ENCODE results near the gene GFOD1.

The GFOD1 gene

DNA sequence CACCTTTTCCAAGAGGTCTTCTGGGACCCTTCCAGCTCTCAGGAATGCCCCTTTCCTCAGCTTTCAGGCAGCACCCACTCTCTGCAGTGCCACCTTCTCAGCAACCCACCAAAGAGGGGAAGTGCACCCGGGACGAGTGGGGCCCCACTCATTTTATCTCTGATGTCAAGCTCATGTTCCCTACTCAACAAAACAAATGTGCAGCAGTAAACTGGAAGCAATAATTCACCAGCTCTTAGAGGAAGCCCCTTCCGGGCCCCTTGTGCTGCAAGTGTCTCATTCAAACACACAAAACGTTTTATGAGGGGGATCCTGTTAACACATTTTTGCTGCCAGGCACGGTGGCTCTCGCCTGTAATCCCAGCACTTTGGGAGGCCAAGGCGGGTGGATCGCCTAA, 13.6 kb downstream of the GFOD1 start:
- no peak for DNase-seq (ENCODE audit: extremely low read depth, low read depth)
- TF ChIP-seq, protein P1, sequence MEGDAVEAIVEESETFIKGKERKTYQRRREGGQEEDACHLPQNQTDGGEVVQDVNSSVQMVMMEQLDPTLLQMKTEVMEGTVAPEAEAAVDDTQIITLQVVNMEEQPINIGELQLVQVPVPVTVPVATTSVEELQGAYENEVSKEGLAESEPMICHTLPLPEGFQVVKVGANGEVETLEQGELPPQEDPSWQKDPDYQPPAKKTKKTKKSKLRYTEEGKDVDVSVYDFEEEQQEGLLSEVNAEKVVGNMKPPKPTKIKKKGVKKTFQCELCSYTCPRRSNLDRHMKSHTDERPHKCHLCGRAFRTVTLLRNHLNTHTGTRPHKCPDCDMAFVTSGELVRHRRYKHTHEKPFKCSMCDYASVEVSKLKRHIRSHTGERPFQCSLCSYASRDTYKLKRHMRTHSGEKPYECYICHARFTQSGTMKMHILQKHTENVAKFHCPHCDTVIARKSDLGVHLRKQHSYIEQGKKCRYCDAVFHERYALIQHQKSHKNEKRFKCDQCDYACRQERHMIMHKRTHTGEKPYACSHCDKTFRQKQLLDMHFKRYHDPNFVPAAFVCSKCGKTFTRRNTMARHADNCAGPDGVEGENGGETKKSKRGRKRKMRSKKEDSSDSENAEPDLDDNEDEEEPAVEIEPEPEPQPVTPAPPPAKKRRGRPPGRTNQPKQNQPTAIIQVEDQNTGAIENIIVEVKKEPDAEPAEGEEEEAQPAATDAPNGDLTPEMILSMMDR (IDR thresholded peaks at IDR 0.05; ENCODE audit: low read depth, low read length), result no peak

DNA sequence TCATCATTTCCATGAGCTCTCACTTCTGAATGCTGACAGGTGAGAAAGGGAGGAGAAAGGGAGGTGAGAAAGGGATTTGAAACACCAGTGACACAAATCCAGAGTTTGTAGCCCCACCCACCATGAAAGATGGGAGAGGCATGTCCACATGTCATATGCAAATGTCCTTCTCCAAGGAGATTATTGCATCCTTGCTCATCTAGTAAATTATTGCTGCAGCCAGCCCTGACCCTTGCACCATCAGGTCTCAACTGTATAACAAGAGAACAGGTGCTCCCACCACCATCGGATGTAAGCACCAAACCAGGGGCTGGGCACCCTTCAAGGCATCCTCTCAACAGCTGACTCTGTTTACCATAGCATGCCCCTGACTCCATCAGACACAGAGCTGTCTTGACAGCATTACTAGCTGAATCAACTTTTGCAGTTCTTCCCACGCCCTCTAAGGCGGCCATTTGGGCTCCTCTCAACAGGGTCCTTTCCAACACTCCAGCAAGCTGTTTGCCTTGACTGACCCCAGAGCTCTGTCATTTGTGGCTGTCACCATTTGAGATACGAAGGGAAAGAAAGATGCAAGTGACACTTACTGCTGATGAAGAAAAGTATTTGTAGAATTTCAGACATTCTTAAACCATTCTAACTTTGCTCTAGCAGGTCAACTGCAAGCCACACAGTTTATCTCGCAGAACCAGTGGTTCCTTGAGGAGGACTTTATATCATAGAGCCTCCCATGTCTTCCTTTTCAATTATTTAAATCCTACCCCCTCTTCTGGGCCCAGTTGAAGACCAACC, 14.2 kb downstream of the GFOD1 start:
- TF ChIP-seq, protein P1 (IDR thresholded peaks at IDR 0.05; ENCODE audit: low read depth, low read length), result no peak
- DNase-seq (ENCODE audit: extremely low read depth, low read depth), result no peak

- TF ChIP-seq, protein P1 (IDR thresholded peaks at IDR 0.05; ENCODE audit: low read depth, low read length), result no peak
- no peak for DNase-seq (ENCODE audit: extremely low read depth, low read depth)
These were observed 15.3 kb downstream of the GFOD1 start for GRCh38 chr6:13472099-13472498.

DNA sequence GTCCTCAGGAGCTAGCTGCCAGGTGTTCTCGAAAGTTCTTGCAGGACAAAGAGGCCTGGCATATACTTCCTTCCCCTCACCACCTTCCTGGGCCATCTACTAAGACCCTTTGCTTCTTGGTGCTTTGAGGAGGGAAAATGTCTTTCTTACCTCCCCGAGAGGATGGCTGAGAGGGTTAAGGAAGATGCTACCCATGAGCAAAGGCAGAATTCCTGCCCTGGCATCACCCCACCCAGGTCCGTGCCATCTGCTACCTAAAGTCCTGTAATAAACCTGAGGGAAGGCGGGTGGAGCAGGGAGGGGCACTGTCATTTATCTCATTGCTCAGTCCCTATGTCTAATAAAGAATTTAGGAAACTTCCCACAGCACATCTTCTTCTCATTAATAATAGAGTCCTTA, 16.2 kb downstream of the GFOD1 start:
- DNase-seq (ENCODE audit: extremely low read depth, low read depth), result no peak
- TF ChIP-seq, protein P1 (IDR thresholded peaks at IDR 0.05; ENCODE audit: low read depth, low read length), result no peak

- no peak for DNase-seq (ENCODE audit: extremely low read depth, low read depth)
- TF ChIP-seq, protein P1 (IDR thresholded peaks at IDR 0.05; ENCODE audit: low read depth, low read length), result no peak
These were observed 16.9 kb downstream of the GFOD1 start for GRCh38 chr6:13470238-13471140.

- DNase-seq (ENCODE audit: extremely low read depth, low read depth), result no peak
- TF ChIP-seq, protein P1 (IDR thresholded peaks at IDR 0.05; ENCODE audit: low read depth, low read length), result no peak
These were observed 17.7 kb downstream of the GFOD1 start for GRCh38 chr6:13469693-13470092.

GRCh38 chr6:13468839-13469238, 18.6 kb downstream of the GFOD1 start:
- TF ChIP-seq, protein P1 (IDR thresholded peaks at IDR 0.05; ENCODE audit: low read depth, low read length), result no peak
- no peak for DNase-seq (ENCODE audit: extremely low read depth, low read depth)
